Stimulated activated CD4-positive, alpha-beta T cell treated with anti-CD3 and anti-CD28 coated beads, Interleukin-12 subunit alpha, Interleukin-12 subunit beta, amount 100 ng/mL, for 4 hours (primary cell): ENCODE measurements around the gene CLDN2.

Experiments used
- DNase-seq: peaks from one replicate; pipeline ENCODE4 v3.0.0-alpha.2; 2020

CLDN2 gene

GRCh38 chrX:106927700-106928099 is 7.5 kb downstream of the CLDN2 start:
- no peak for DNase-seq

GRCh38 chrX:106928227-106928626 is 8.0 kb downstream of the CLDN2 start:
- no peak for DNase-seq

- no peak for DNase-seq
Measured at GRCh38 chrX:106931831-106932491, 11.8 kb downstream of the CLDN2 start.

GRCh38 chrX:106932492-106932923 is 12.3 kb downstream of the CLDN2 start:
- DNase-seq, result no peak

GRCh38 chrX:106932960-106933537 is 12.8 kb downstream of the CLDN2 start:
- no peak for DNase-seq

GRCh38 chrX:106933538-106933961 is 13.3 kb downstream of the CLDN2 start:
- no peak for DNase-seq

- no peak for DNase-seq
Measured at GRCh38 chrX:106935175-106935574, 15.0 kb downstream of the CLDN2 start.

GRCh38 chrX:106936246-106936645 is 16.0 kb downstream of the CLDN2 start:
- no peak for DNase-seq

- DNase-seq, result no peak
Measured at GRCh38 chrX:106939566-106939965, 19.4 kb downstream of the CLDN2 start.

GRCh38 chrX:106940068-106940467 is 19.9 kb downstream of the CLDN2 start:
- no peak for DNase-seq

GRCh38 chrX:106946464-106946863 is 26.3 kb downstream of the CLDN2 start:
- DNase-seq, result no peak

GRCh38 chrX:106948641-106949040 is 28.4 kb downstream of the CLDN2 start:
- no peak for DNase-seq

GRCh38 chrX:106949366-106949765 is 29.2 kb downstream of the CLDN2 start:
- DNase-seq, result no peak

- DNase-seq, result no peak
Measured at GRCh38 chrX:106950381-106950780, 30.2 kb downstream of the CLDN2 start.

GRCh38 chrX:106951230-106951629 is 31.0 kb downstream of the CLDN2 start:
- no peak for DNase-seq

GRCh38 chrX:106952089-106952488 is 31.9 kb downstream of the CLDN2 start:
- DNase-seq, result no peak

- DNase-seq, result no peak
Measured at GRCh38 chrX:106952538-106952937, 32.3 kb downstream of the CLDN2 start.

GRCh38 chrX:106952988-106953387 is 32.8 kb downstream of the CLDN2 start:
- no peak for DNase-seq

- no peak for DNase-seq
Measured at GRCh38 chrX:106954041-106954440, 33.8 kb downstream of the CLDN2 start.

GRCh38 chrX:106955004-106955772 is 35.0 kb downstream of the CLDN2 start:
- DNase-seq, result no peak

- no peak for DNase-seq
Measured at GRCh38 chrX:106957856-106958255, 37.7 kb downstream of the CLDN2 start.

GRCh38 chrX:106959901-106960300 is 39.7 kb downstream of the CLDN2 start:
- DNase-seq, result no peak

GRCh38 chrX:106963111-106963510 is 42.9 kb downstream of the CLDN2 start:
- DNase-seq, result no peak

- no peak for DNase-seq
Measured at GRCh38 chrX:106964290-106964689, 44.1 kb downstream of the CLDN2 start.
